Endothelial cell of umbilical vein (primary cell): ENCODE data around the gene STAT5A. TPM values are rescaled to one million over a fixed set of nuclear protein-coding genes. Genes with fewer than 3 reads are reported as not detected.
A peak's percentile ranks its signal among the peaks of the same experiment; 100 is the strongest.

Source experiments
- BruUV-seq: library from RNA; stranded (reverse); fragments of 400-500 nt; replicated peaks from 2 replicates; lab custom pipeline; 2021; lab: Mats Ljungman, UMichigan
- CTCF ChIA-PET: fragments of 300-600, 350-600 bp; sonication (Branson Sonifier 250); formaldehyde crosslinking; loops from one replicate; lab custom pipeline; 2021; ENCODE audit warnings: antibody characterized with exemption, inconsistent platforms; lab: Charles Lee
- POLR2A ChIA-PET: fragments of 300-600, 350-600 bp; sonication (Branson Sonifier 250); formaldehyde crosslinking; loops from one replicate; lab custom pipeline; 2021; ENCODE audit warnings: antibody characterized with exemption, inconsistent platforms; lab: Charles Lee
- DNase-seq: peaks from one replicate; pipeline ENCODE4 v3.0.0-alpha.2; 2011; ENCODE audit warnings: low read depth, low spot score
- FAIRE-seq: peaks from 2 replicates; lab custom pipeline; 2011; peaks lifted over from hg19 to GRCh38; lab: Jason Lieb, UNC
- H2AFZ ChIP-seq: 2 replicates; pipeline ENCODE4 v1.6.0; 2012; ENCODE audit warnings: low read depth, low read length, control low read depth, inconsistent platforms
- H3K27ac ChIP-seq: 2 replicates; pipeline ENCODE4 v1.5.1; 2011; ENCODE audit warnings: low read depth, mild to moderate bottlenecking, control low read depth, low read length, moderate library complexity; ENCODE audit not compliant: insufficient read depth
- H3K27me3 ChIP-seq, 2 experiments: 2 replicates each; pipeline versions ENCODE4 v1.6.0 to v1.6.1; 2011; ENCODE audit warnings: low read length in 2 of 2, mixed read lengths in 1 of 2; ENCODE audit not compliant: control insufficient read depth in 2 of 2, insufficient read depth in 2 of 2
- H3K36me3 ChIP-seq, 2 experiments: 2 replicates in 1 of 2; 3 replicates in 1 of 2; pipeline ENCODE4 v1.5.1; 2011; ENCODE audit warnings: low read length in 2 of 2, mild to moderate bottlenecking in 1 of 2, moderate library complexity in 1 of 2; ENCODE audit not compliant: control insufficient read depth in 2 of 2, insufficient read depth in 2 of 2; ENCODE audit errors: extremely low read depth in 1 of 2
- H3K4me1 ChIP-seq: 3 replicates; pipeline ENCODE4 v1.5.1; 2011; ENCODE audit warnings: mild to moderate bottlenecking, low read length; ENCODE audit not compliant: control insufficient read depth, insufficient read depth; ENCODE audit errors: extremely low read depth
- H3K4me2 ChIP-seq: 2 replicates; pipeline ENCODE4 v1.6.1; 2011; ENCODE audit warnings: low read length, control low read depth, mixed read lengths; ENCODE audit not compliant: insufficient read depth
- H3K4me3 ChIP-seq, 3 experiments: fragments of 200-600 bp in 1 of 3; sonication (generic), shearing (Covaris generic) in 1 of 3; replicated peaks in 1 of 3; 2 replicates each; pipeline ENCODE4 v1.5.1; 2011 to 2016; ENCODE audit warnings: control low read depth in 3 of 3, low read length in 3 of 3, mild to moderate bottlenecking in 2 of 3, inconsistent platforms in 1 of 3, low read depth in 1 of 3, moderate library complexity in 1 of 3; ENCODE audit not compliant: insufficient read depth in 1 of 3
- H3K79me2 ChIP-seq: 2 replicates; pipeline ENCODE4 v1.6.0; 2012; ENCODE audit warnings: low read length, inconsistent platforms; ENCODE audit not compliant: control insufficient read depth, insufficient read depth
- H3K9ac ChIP-seq: replicated peaks from 2 replicates; pipeline ENCODE3; 2011; ENCODE audit warnings: low read length, control low read depth; ENCODE audit not compliant: insufficient read depth; ENCODE audit errors: extremely low read depth
- H3K9me1 ChIP-seq: replicated peaks from 3 replicates; pipeline ENCODE4 v1.6.0; 2011; ENCODE audit warnings: mild to moderate bottlenecking, low read length; ENCODE audit not compliant: control insufficient read depth, insufficient read depth; ENCODE audit errors: extremely low read depth
- H3K9me3 ChIP-seq: replicated peaks from 2 replicates; pipeline ENCODE4 v1.5.1; 2012; ENCODE audit warnings: low read length, inconsistent platforms; ENCODE audit not compliant: control insufficient read depth, insufficient read depth
- H4K20me1 ChIP-seq: replicated peaks from 2 replicates; pipeline ENCODE3; 2011; ENCODE audit warnings: mild to moderate bottlenecking, low read length; ENCODE audit not compliant: control insufficient read depth, insufficient read depth; ENCODE audit errors: extremely low read depth
- CTCF ChIP-seq, 2 donors: IDR thresholded peaks; 1 replicate in 1 of 2; 2 replicates in 1 of 2; pipeline ENCODE4 v1.5.1; 2011; ENCODE audit warnings: low read length in 2 of 2, mild to moderate bottlenecking in 2 of 2, moderate library complexity in 2 of 2, control low read depth in 1 of 2, inconsistent platforms in 1 of 2, low read depth in 1 of 2; ENCODE audit not compliant: insufficient read depth in 1 of 2; ENCODE audit errors: extremely low read depth in 1 of 2
- EZH2 ChIP-seq: IDR thresholded peaks from 2 replicates; pipeline ENCODE4 v1.6.1; 2012; ENCODE audit warnings: borderline replicate concordance, low read depth, mild to moderate bottlenecking, moderate library complexity, low read length, inconsistent platforms; ENCODE audit not compliant: severe bottlenecking
- FOS ChIP-seq: IDR thresholded peaks from 2 replicates; pipeline ENCODE4 v1.6.1; 2011; ENCODE audit warnings: mild to moderate bottlenecking, low read length, moderate library complexity, borderline replicate concordance; ENCODE audit not compliant: insufficient read depth
- GATA2 ChIP-seq: IDR thresholded peaks from 2 replicates; pipeline ENCODE4 v1.7.0; 2011; ENCODE audit warnings: low read depth, mild to moderate bottlenecking, moderate library complexity, mixed read lengths, low read length; ENCODE audit not compliant: insufficient read length, insufficient read depth
- JUN ChIP-seq: IDR thresholded peaks from 2 replicates; pipeline ENCODE4 v1.6.1; 2011; ENCODE audit warnings: borderline replicate concordance, low read depth; ENCODE audit not compliant: insufficient read length, insufficient read depth
- MAX ChIP-seq: IDR thresholded peaks from 2 replicates; pipeline ENCODE4 v1.6.1; 2011; ENCODE audit not compliant: insufficient read depth, insufficient read length
- MYC ChIP-seq: IDR thresholded peaks from one replicate; pipeline ENCODE4 v1.6.1; 2011; ENCODE audit warnings: mild to moderate bottlenecking, low read depth, low read length
- POLR2A ChIP-seq: IDR thresholded peaks from 2 replicates; pipeline ENCODE4 v1.6.1; 2012; ENCODE audit warnings: low read depth, mild to moderate bottlenecking, control low read depth, low read length
- POLR2AphosphoS5 ChIP-seq: IDR thresholded peaks from 2 replicates; pipeline ENCODE4 v1.6.1; 2012; ENCODE audit warnings: low read depth, mild to moderate bottlenecking, control low read depth, low read length, moderate library complexity; ENCODE audit not compliant: insufficient read depth
- dilution Hi-C: fragments of 300-500 bp; cut with MboI; formaldehyde crosslinking; loops from one replicate; pipeline ENCODE4 v1.15.0; 2019; ENCODE audit warnings: low sequenced_read_pairs; ENCODE audit not compliant: extremely low pct_ligation_motif_present
- intact Hi-C: fragments of 100-400 bp; cut with micrococcal nuclease; formaldehyde crosslinking; loops from one replicate; pipeline ENCODE4 v1.10.0; 2022
- polyA plus RNA-seq, 4 experiments: library from polyadenylated mRNA; depleted of rRNA in 3 of 4; stranded (reverse) in 3 of 4; unstranded in 1 of 4; fragments of >200 nt; gene quantifications; 2 replicates each; pipeline versions ENCODE4 v1.2.1 to v1.2.3, GENCODE V29; 2011 to 2012; ENCODE audit warnings: missing spikeins in 1 of 4
- total RNA-seq: library from RNA; stranded (reverse); gene quantifications from 2 replicates; pipeline ENCODE4 v1.2.3, GENCODE V29; 2021

STAT5A gene
- total and polyA plus RNA-seq, 2 donors (not counting 3 experiments of a cell fraction or from before 2014, with no cell fraction given): 18.0 to 23.4 TPM

GRCh38 chr17:42321555-42321954 lies 33.3 kb downstream of the STAT5A start:
- no peak overlapping the region for H3K4me2 ChIP-seq
- TF ChIP-seq CTCF (IDR thresholded peaks at IDR 0.05; ENCODE audit: extremely low read depth in 1 of 2, insufficient read depth in 1 of 2, low read depth in 1 of 2, low read length in 2 of 2) (no peak), FOS (no peak), POLR2AphosphoS5 (no peak), EZH2 (no peak), MYC (no peak), MAX (no peak), POLR2A (no peak), JUN (no peak), GATA2 (no peak)
- no peaks in the 10 kb centered on the region for H3K27me3 ChIP-seq
- H2AFZ ChIP-seq: no peak overlapping the region
- H3K4me3 ChIP-seq: no peak overlapping the region
- no TSS peak for BruUV-seq
- peaks cover 5% of the 10 kb centered on the region for H3K79me2 ChIP-seq
- intact Hi-C loops (loop anchor here (2.0 to 5.0 kb wide), 2 partner anchors 45 to 356 kb away; partner anchors contain the start of genes PLEKHH3 and STAT5B), dilution Hi-C loops (no loop called here)
- DNase-seq (no peak), FAIRE-seq (no peak)
- peak overlapping the region; percentile 25 for H3K9ac ChIP-seq
- no peaks in the 10 kb centered on the region for H4K20me1 ChIP-seq
- peaks cover 19 to 30% of the 10 kb centered on the region in 2 experiments for H3K36me3 ChIP-seq
- ChIA-PET POLR2A (interaction anchor here (0.7 to 1.8 kb wide), 2 partner anchors 199 to 230 kb away, joined by 5 to 8 read pairs; no protein-coding TSS in a partner anchor), CTCF (interaction anchor here (0.7 to 15.7 kb wide), 9 partner anchors 9 to 246 kb away, joined by 3 to 190 read pairs (median 25); no protein-coding TSS in a partner anchor)
- peaks cover 45% of the 10 kb centered on the region for H3K4me1 ChIP-seq
- H3K9me1 ChIP-seq: no peaks in the 10 kb centered on the region
- no peaks in the 10 kb centered on the region for H3K9me3 ChIP-seq
- H3K27ac ChIP-seq: peak overlapping the region; percentile 97
